Panc1 (cell line): Measurements from ENCODE around the gene ESRRB. TPM values are rescaled to one million over a fixed set of nuclear protein-coding genes. Genes with fewer than 3 reads are reported as not detected.

Source experiments
- ATAC-seq: fragments of 200-7000 bp; cut with Tn5 transposase; 2 replicates; pipeline ENCODE4 v1.9.1; 2020; ENCODE audit warnings: mild to moderate bottlenecking, moderate library complexity
- BruUV-seq: library from RNA; stranded (reverse); fragments of 400-500 nt; replicated peaks from 2 replicates; lab custom pipeline; 2021; lab: Mats Ljungman, UMichigan
- CTCF ChIA-PET: fragments of 300-600 bp; sonication (Branson Sonifier 250); formaldehyde crosslinking; loops from one replicate; lab custom pipeline; 2022; ENCODE audit warnings: antibody characterized with exemption; lab: Charles Lee
- POLR2A ChIA-PET: fragments of 300-600 bp; sonication (Branson Sonifier 250); formaldehyde crosslinking; loops from one replicate; lab custom pipeline; 2022; ENCODE audit warnings: antibody characterized with exemption; lab: Charles Lee
- DNase-seq: peaks from one replicate; pipeline ENCODE4 v3.0.0-alpha.2; 2010; ENCODE audit warnings: low read depth, low spot score
- H3K27ac ChIP-seq: 2 replicates; pipeline ENCODE4 v1.5.1; 2011; ENCODE audit warnings: mild to moderate bottlenecking, low read length, inconsistent platforms
- H3K27me3 ChIP-seq: fragments of 200-500 bp; sonication (Bioruptor generic); 2 replicates; pipeline ENCODE4 v1.6.0; 2014; ENCODE audit warnings: low read length, inconsistent platforms; ENCODE audit not compliant: control insufficient read depth, insufficient read depth
- H3K36me3 ChIP-seq: fragments of 200-500 bp; sonication (Bioruptor generic); 2 replicates; pipeline ENCODE4 v1.5.1; 2014; ENCODE audit warnings: inconsistent platforms, mild to moderate bottlenecking, low read length, moderate library complexity; ENCODE audit not compliant: control insufficient read depth, insufficient read depth
- H3K4me1 ChIP-seq: 2 replicates; pipeline ENCODE4 v1.5.1; 2011; ENCODE audit warnings: inconsistent platforms, mild to moderate bottlenecking, low read length, moderate library complexity; ENCODE audit not compliant: control insufficient read depth, insufficient read depth
- H3K4me3 ChIP-seq, 2 experiments: 2 replicates each; pipeline ENCODE4 v1.5.1; 2011 to 2012; ENCODE audit warnings: low read depth in 2 of 2, low read length in 2 of 2, mild to moderate bottlenecking in 2 of 2, inconsistent platforms in 1 of 2, moderate library complexity in 1 of 2
- H3K9me3 ChIP-seq: fragments of 200-500 bp; sonication (Bioruptor generic); 2 replicates; pipeline ENCODE4 v1.5.1; 2014; ENCODE audit warnings: low read depth, mild to moderate bottlenecking, inconsistent platforms, low read length, moderate library complexity; ENCODE audit not compliant: control insufficient read depth, insufficient read depth
- POLR2AphosphoS5 ChIP-seq: IDR thresholded peaks from 2 replicates; pipeline ENCODE4 v1.6.1; 2012; ENCODE audit warnings: mild to moderate bottlenecking, low read depth, low read length, moderate library complexity
- SIN3A ChIP-seq: IDR thresholded peaks from 2 replicates; pipeline ENCODE4 v1.6.1; 2012; ENCODE audit warnings: low read depth, mild to moderate bottlenecking, low read length, moderate library complexity, borderline replicate concordance; ENCODE audit not compliant: insufficient read depth
- TCF7L2 ChIP-seq: IDR thresholded peaks from 2 replicates; pipeline ENCODE4 v1.6.1; 2011; ENCODE audit warnings: mild to moderate bottlenecking, low read depth, low read length, inconsistent platforms
- in situ Hi-C: cut with HindIII; loops from 2 replicates; pipeline ENCODE4 v1.10.0; 2016; ENCODE audit warnings: low sequenced_read_pairs, low pct_unique_long_range_greater_than_20kb
- intact Hi-C: fragments of 100-400 bp; cut with micrococcal nuclease; formaldehyde crosslinking; loops from one replicate; pipeline ENCODE4 v1.10.0; 2022; ENCODE audit not compliant: unreplicated experiment
- total RNA-seq: library from RNA; stranded (reverse); gene quantifications from one replicate; pipeline ENCODE4 v1.2.1, GENCODE V29; 2021; ENCODE audit not compliant: unreplicated experiment
- TF ChIP-seq, protein P1 (sequence below), 2 experiments: IDR thresholded peaks; 2 replicates each; pipeline ENCODE4 v1.6.1; 2011 to 2012; ENCODE audit warnings: low read depth in 2 of 2, control low read depth in 1 of 2, low read length in 1 of 2, mild to moderate bottlenecking in 1 of 2, moderate library complexity in 1 of 2; ENCODE audit not compliant: insufficient read depth in 1 of 2
- TF ChIP-seq, protein P2 (sequence below): fragments of 450-650 bp; IDR thresholded peaks from 2 replicates; pipeline ENCODE4 v1.5.1; 2017; ENCODE audit warnings: mild to moderate bottlenecking

The ESRRB gene
- total RNA-seq, 1 experiment from 2014 or later = not detected

DNA sequence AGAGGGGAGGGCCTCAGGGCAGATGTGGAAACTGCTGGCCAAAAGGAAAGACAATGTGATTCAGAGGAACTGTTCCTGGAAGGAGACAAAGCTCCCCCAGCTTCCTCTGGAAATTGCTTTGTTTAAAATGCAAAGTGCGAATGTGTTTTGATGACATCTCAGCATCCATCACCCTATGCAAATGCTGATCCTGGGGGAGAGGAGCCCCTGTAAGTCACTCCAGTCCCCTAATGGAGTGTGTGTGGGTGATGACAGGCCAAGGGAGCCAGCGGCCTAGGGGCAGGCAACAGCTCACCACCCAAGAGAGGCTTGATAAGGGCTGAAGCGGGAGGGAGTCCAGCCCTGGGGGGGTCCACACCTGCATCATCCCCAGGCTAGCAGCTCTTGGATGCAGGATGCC is 134.2 kb downstream of the ESRRB start:
- no peaks in the 10 kb centered on the region; the same call in 1 of the 2 replicates for H3K27me3 ChIP-seq
- H3K4me3 ChIP-seq = no peak overlapping the region
- no peaks in the 10 kb centered on the region for H3K4me1 ChIP-seq
- DNase-seq (no peak), ATAC-seq (no peak)
- intact Hi-C loops (loop anchor here (5.0 kb wide), 1 partner anchor 137 kb away; no protein-coding TSS in a partner anchor), in situ Hi-C loops (no loop called here)
- no TSS peak for BruUV-seq
- H3K9me3 ChIP-seq = no peaks in the 10 kb centered on the region
- TF ChIP-seq SIN3A (no peak), TCF7L2 (no peak), POLR2AphosphoS5 (no peak)
- TF ChIP-seq, protein P1, sequence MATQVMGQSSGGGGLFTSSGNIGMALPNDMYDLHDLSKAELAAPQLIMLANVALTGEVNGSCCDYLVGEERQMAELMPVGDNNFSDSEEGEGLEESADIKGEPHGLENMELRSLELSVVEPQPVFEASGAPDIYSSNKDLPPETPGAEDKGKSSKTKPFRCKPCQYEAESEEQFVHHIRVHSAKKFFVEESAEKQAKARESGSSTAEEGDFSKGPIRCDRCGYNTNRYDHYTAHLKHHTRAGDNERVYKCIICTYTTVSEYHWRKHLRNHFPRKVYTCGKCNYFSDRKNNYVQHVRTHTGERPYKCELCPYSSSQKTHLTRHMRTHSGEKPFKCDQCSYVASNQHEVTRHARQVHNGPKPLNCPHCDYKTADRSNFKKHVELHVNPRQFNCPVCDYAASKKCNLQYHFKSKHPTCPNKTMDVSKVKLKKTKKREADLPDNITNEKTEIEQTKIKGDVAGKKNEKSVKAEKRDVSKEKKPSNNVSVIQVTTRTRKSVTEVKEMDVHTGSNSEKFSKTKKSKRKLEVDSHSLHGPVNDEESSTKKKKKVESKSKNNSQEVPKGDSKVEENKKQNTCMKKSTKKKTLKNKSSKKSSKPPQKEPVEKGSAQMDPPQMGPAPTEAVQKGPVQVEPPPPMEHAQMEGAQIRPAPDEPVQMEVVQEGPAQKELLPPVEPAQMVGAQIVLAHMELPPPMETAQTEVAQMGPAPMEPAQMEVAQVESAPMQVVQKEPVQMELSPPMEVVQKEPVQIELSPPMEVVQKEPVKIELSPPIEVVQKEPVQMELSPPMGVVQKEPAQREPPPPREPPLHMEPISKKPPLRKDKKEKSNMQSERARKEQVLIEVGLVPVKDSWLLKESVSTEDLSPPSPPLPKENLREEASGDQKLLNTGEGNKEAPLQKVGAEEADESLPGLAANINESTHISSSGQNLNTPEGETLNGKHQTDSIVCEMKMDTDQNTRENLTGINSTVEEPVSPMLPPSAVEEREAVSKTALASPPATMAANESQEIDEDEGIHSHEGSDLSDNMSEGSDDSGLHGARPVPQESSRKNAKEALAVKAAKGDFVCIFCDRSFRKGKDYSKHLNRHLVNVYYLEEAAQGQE (IDR thresholded peaks at IDR 0.05; ENCODE audit: insufficient read depth in 1 of 2, low read depth in 2 of 2, low read length in 1 of 2) = no peak
- TF ChIP-seq, protein P2, sequence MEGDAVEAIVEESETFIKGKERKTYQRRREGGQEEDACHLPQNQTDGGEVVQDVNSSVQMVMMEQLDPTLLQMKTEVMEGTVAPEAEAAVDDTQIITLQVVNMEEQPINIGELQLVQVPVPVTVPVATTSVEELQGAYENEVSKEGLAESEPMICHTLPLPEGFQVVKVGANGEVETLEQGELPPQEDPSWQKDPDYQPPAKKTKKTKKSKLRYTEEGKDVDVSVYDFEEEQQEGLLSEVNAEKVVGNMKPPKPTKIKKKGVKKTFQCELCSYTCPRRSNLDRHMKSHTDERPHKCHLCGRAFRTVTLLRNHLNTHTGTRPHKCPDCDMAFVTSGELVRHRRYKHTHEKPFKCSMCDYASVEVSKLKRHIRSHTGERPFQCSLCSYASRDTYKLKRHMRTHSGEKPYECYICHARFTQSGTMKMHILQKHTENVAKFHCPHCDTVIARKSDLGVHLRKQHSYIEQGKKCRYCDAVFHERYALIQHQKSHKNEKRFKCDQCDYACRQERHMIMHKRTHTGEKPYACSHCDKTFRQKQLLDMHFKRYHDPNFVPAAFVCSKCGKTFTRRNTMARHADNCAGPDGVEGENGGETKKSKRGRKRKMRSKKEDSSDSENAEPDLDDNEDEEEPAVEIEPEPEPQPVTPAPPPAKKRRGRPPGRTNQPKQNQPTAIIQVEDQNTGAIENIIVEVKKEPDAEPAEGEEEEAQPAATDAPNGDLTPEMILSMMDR = no peak
- no peak overlapping the region for H3K27ac ChIP-seq
- POLR2A ChIA-PET = no interaction called here
- CTCF ChIA-PET = no interaction called here
- no peaks in the 10 kb centered on the region for H3K36me3 ChIP-seq

DNA sequence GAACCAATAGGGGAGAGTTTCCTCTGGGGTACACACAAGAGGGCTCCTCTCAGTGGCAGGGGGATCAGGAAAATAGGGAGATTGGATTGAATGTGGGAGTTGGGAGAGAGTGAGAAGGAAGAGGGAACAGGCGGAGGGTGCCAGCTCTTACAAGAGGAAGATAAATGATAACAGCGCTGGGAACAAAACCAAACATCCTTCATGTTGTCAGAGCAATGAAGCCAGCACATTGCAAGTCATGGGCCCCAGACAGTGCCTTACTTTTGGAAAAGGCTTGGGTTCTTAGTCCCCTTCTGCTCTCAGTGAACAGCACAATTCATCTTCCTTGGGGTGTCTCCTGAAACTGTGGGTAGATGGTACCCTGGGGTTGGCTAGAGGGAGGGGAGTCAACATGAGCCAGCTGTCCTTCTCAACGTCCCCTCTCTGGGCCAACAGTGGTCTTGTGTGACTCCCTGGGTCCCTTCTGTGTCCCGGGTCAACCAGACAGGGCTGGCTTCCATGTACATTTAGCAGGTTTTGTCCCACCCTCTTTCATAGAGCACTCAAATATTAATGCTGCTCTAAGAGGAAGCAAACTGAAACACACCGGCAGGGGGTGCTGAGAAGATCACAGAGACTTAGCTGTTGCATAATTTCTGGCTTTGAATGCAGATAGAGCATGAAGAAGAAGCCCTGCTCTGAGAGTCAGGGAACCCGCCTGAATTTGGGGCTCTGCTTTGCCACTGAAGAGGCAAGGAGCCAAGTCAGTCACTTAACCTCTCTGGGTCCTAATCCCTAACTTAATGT is 138.5 kb downstream of the ESRRB start:
- no peak for ATAC-seq
- intact Hi-C loops (loop anchor here (5.0 kb wide), 1 partner anchor 133 kb away; no protein-coding TSS in a partner anchor), in situ Hi-C loops (no loop called here)
- Histone ChIP-seq H3K27me3 (no peaks in the 10 kb centered on the region; the same call in 1 of the 2 replicates), H3K4me3 (no peak overlapping the region), H3K36me3 (no peaks in the 10 kb centered on the region), H3K9me3 (no peaks in the 10 kb centered on the region), H3K4me1 (no peaks in the 10 kb centered on the region), H3K27ac (no peak overlapping the region)
- no TSS peak for BruUV-seq
- no peak for DNase-seq
- CTCF ChIA-PET = no interaction called here
- POLR2A ChIA-PET = no interaction called here
- TF ChIP-seq, protein P1 (IDR thresholded peaks at IDR 0.05; ENCODE audit: insufficient read depth in 1 of 2, low read depth in 2 of 2, low read length in 1 of 2) = no peak
- TF ChIP-seq SIN3A (no peak), POLR2AphosphoS5 (no peak)
- TF ChIP-seq, protein P2 = peak; percentile 30; the same call in 1 of the 2 replicates
